MM.1S (cell line): ENCODE results near the gene CALCA.

Experiments
- DNase-seq: peaks from one replicate; pipeline ENCODE4 v3.0.0-alpha.2; 2015
- H2AFZ ChIP-seq: fragments of 300-600 bp; sonication (generic); 2 replicates; pipeline ENCODE4 v1.6.0; 2016; ENCODE audit warnings: antibody characterized with exemption, low read length
- H3F3A ChIP-seq: fragments of 300-600 bp; sonication (generic); 2 replicates; pipeline ENCODE4 v1.6.1; 2016; ENCODE audit warnings: mild to moderate bottlenecking, antibody characterized with exemption, low read length, moderate library complexity, mixed read lengths; ENCODE audit not compliant: insufficient read depth
- H3K27ac ChIP-seq: fragments of 300-600 bp; sonication (generic); 2 replicates; pipeline ENCODE4 v1.5.1; 2016; ENCODE audit warnings: mild to moderate bottlenecking, low read length
- H3K27me3 ChIP-seq: fragments of 300-600 bp; sonication (generic); replicated peaks from 2 replicates; pipeline ENCODE4 v1.6.0; 2016; ENCODE audit warnings: low read length; ENCODE audit not compliant: insufficient read depth
- H3K36me3 ChIP-seq: fragments of 300-600 bp; sonication (generic); replicated peaks from 2 replicates; pipeline ENCODE4 v1.6.1; 2016; ENCODE audit warnings: mild to moderate bottlenecking, low read length, mixed read lengths; ENCODE audit not compliant: insufficient read depth
- H3K4me1 ChIP-seq: fragments of 300-600 bp; sonication (generic); 2 replicates; pipeline ENCODE4 v1.6.1; 2016; ENCODE audit warnings: low read length, mixed read lengths
- H3K4me2 ChIP-seq: fragments of 300-600 bp; sonication (generic); 2 replicates; pipeline ENCODE4 v1.6.0; 2016; ENCODE audit warnings: low read depth, low read length
- H3K4me3 ChIP-seq: fragments of 300-600 bp; sonication (generic); 2 replicates; pipeline ENCODE4 v1.5.1; 2016; ENCODE audit warnings: low read length, mixed read lengths
- H3K79me2 ChIP-seq: fragments of 300-600 bp; sonication (generic); 2 replicates; pipeline ENCODE4 v1.6.1; 2016; ENCODE audit warnings: mixed run types, low read length, mixed read lengths
- H3K9ac ChIP-seq: fragments of 300-600 bp; sonication (generic); 2 replicates; pipeline ENCODE4 v1.6.1; 2016; ENCODE audit warnings: low read length, mixed read lengths
- H3K9me2 ChIP-seq: fragments of 300-600 bp; sonication (generic); replicated peaks from 2 replicates; pipeline ENCODE4 v1.6.1; 2016; ENCODE audit warnings: mild to moderate bottlenecking, low read length, mixed read lengths; ENCODE audit not compliant: insufficient read depth
- H3K9me3 ChIP-seq: fragments of 300-600 bp; sonication (generic); replicated peaks from 2 replicates; pipeline ENCODE4 v1.6.1; 2016; ENCODE audit warnings: mild to moderate bottlenecking, low read length, mixed read lengths; ENCODE audit not compliant: insufficient read depth
- H4K20me1 ChIP-seq: fragments of 300-600 bp; sonication (generic); 2 replicates; pipeline ENCODE4 v1.6.1; 2016; ENCODE audit warnings: mild to moderate bottlenecking, low read length, moderate library complexity, mixed read lengths; ENCODE audit not compliant: insufficient read depth
- EZH2 ChIP-seq: fragments of 300-600 bp; sonication (generic); optimal IDR thresholded peaks from 2 replicates; pipeline ENCODE3; 2017; ENCODE audit warnings: low read depth, mild to moderate bottlenecking, antibody characterized with exemption, low read length, mixed read lengths
- EZH2phosphoT487 ChIP-seq: fragments of 300-600 bp; sonication (generic); IDR thresholded peaks from 2 replicates; pipeline ENCODE4 v1.6.1; 2018; ENCODE audit warnings: antibody characterized with exemption, low read length
- TF ChIP-seq, protein P1 (sequence below): fragments of 300-600 bp; sonication (generic); IDR thresholded peaks from 2 replicates; pipeline ENCODE4 v1.5.1; 2016; ENCODE audit warnings: antibody characterized with exemption, low read length, mixed read lengths

Gene CALCA

GRCh38 chr11:14972581-14973495, 687 bp upstream of the CALCA start:
- no peaks in the 10 kb centered on the region for H4K20me1 ChIP-seq
- H3K9me3 ChIP-seq, result no peaks in the 10 kb centered on the region
- H3F3A ChIP-seq, result no peaks in the 10 kb centered on the region
- DNase-seq, result no peak
- H3K27me3 ChIP-seq, result no peaks in the 10 kb centered on the region
- TF ChIP-seq EZH2, result no peak
- TF ChIP-seq, protein P1, sequence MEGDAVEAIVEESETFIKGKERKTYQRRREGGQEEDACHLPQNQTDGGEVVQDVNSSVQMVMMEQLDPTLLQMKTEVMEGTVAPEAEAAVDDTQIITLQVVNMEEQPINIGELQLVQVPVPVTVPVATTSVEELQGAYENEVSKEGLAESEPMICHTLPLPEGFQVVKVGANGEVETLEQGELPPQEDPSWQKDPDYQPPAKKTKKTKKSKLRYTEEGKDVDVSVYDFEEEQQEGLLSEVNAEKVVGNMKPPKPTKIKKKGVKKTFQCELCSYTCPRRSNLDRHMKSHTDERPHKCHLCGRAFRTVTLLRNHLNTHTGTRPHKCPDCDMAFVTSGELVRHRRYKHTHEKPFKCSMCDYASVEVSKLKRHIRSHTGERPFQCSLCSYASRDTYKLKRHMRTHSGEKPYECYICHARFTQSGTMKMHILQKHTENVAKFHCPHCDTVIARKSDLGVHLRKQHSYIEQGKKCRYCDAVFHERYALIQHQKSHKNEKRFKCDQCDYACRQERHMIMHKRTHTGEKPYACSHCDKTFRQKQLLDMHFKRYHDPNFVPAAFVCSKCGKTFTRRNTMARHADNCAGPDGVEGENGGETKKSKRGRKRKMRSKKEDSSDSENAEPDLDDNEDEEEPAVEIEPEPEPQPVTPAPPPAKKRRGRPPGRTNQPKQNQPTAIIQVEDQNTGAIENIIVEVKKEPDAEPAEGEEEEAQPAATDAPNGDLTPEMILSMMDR, result no peak
- TF ChIP-seq EZH2phosphoT487, result no peak
- H3K9ac ChIP-seq, result no peak overlapping the region
- no peaks in the 10 kb centered on the region for H3K79me2 ChIP-seq
- H3K4me1 ChIP-seq, result no peaks in the 10 kb centered on the region
- H3K36me3 ChIP-seq, result no peaks in the 10 kb centered on the region
- H3K4me3 ChIP-seq, result no peak overlapping the region
- H3K9me2 ChIP-seq, result no peaks in the 10 kb centered on the region
- no peak overlapping the region for H3K4me2 ChIP-seq
- H3K27ac ChIP-seq, result no peak overlapping the region
- no peak overlapping the region for H2AFZ ChIP-seq

- no peaks in the 10 kb centered on the region for H4K20me1 ChIP-seq
- no peaks in the 10 kb centered on the region for H3F3A ChIP-seq
- no peaks in the 10 kb centered on the region for H3K9me3 ChIP-seq
- H3K27me3 ChIP-seq, result no peaks in the 10 kb centered on the region
- no peak overlapping the region for H3K9ac ChIP-seq
- H3K36me3 ChIP-seq, result no peaks in the 10 kb centered on the region
- H3K79me2 ChIP-seq, result no peaks in the 10 kb centered on the region
- no peak overlapping the region for H2AFZ ChIP-seq
- DNase-seq, result peak; percentile 25
- H3K27ac ChIP-seq, result no peak overlapping the region
- H3K9me2 ChIP-seq, result no peaks in the 10 kb centered on the region
- TF ChIP-seq, protein P1, result peak; percentile 57
- TF ChIP-seq EZH2phosphoT487 (no peak), EZH2 (no peak)
- no peak overlapping the region for H3K4me2 ChIP-seq
- H3K4me1 ChIP-seq, result no peaks in the 10 kb centered on the region
- no peak overlapping the region for H3K4me3 ChIP-seq
Measured at GRCh38 chr11:14969901-14970323, 2.2 kb downstream of the CALCA start.

DNA sequence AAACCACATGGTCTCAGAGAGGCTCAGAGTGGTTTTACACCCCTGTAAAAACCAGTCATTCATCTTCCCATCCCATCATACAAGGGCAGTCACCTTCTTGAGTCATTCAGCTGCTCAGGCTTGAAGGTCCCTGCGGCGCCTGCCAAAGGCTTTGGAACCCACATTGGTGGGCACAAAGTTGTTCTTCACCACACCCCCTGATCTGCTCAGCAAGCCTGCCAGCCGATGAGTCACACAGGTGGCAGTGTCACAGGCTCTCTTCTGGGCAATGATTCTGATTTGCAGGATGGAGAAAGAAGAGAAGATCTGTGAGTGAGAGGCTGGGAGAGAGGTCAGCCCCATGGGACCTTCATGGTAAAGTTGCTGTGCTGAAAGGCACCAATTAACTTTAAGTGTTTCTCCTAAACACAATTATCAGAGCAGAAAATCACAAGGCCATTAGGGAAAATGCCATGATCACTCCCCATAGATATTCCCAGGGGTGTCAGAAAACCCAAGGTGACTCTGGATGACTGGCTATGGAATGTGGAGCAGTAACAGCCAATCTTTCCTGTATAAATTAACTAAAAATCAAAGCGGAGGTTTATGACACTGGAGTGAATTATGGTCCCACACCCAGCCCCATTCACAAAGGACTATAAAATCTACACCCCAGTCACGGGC, 4.4 kb downstream of the CALCA start:
- Histone ChIP-seq H3K9me3 (no peaks in the 10 kb centered on the region), H3F3A (no peaks in the 10 kb centered on the region), H3K4me2 (no peak overlapping the region), H3K27ac (no peak overlapping the region), H3K27me3 (no peaks in the 10 kb centered on the region), H3K36me3 (no peaks in the 10 kb centered on the region), H3K4me1 (no peaks in the 10 kb centered on the region), H2AFZ (no peak overlapping the region), H3K4me3 (no peak overlapping the region), H4K20me1 (no peaks in the 10 kb centered on the region), H3K79me2 (no peaks in the 10 kb centered on the region), H3K9ac (no peak overlapping the region), H3K9me2 (no peaks in the 10 kb centered on the region)
- no peak for DNase-seq
- TF ChIP-seq EZH2phosphoT487 (no peak), EZH2 (no peak)
- TF ChIP-seq, protein P1, result no peak
